Skeletal muscle tissue (tissue), 4 donors: ENCODE data around the gene ALDH1A3. TPM values are rescaled to one million over a fixed set of nuclear protein-coding genes. Genes with fewer than 3 reads are reported as not detected.
A peak's percentile ranks its signal among the peaks of the same experiment; 100 is the strongest.
"Not testable (repeated sequence)": the region's sequence is repeated elsewhere in the genome, so short reads cannot be mapped to it uniquely, and the experiment has no call there.

Source experiments
- H3K27ac ChIP-seq: one replicate; pipeline ENCODE4 v1.7.0; 2013; ENCODE audit warnings: mild to moderate bottlenecking, low read depth, low read length, inconsistent platforms
- H3K27me3 ChIP-seq, 3 donors: one replicate each; pipeline ENCODE4 v1.7.0; 2013; ENCODE audit warnings: low read length in 3 of 3; ENCODE audit not compliant: control insufficient read depth in 3 of 3, insufficient read depth in 3 of 3
- H3K36me3 ChIP-seq, 3 donors: one replicate each; pipeline ENCODE4 v1.7.0; 2013; ENCODE audit warnings: low read length in 3 of 3; ENCODE audit not compliant: control insufficient read depth in 3 of 3, insufficient read depth in 3 of 3
- H3K4me1 ChIP-seq, 3 donors: one replicate each; pipeline ENCODE4 v1.7.0; 2013; ENCODE audit warnings: low read length in 3 of 3, mild to moderate bottlenecking in 3 of 3; ENCODE audit not compliant: control insufficient read depth in 3 of 3, insufficient read depth in 3 of 3
- H3K4me3 ChIP-seq, 3 donors: one replicate each; pipeline ENCODE4 v1.7.0; 2013; ENCODE audit warnings: low read length in 3 of 3
- H3K9ac ChIP-seq, 3 donors: one replicate each; pipeline ENCODE4 v1.7.0; 2013; ENCODE audit warnings: low read length in 3 of 3, mild to moderate bottlenecking in 3 of 3, moderate library complexity in 2 of 3, low read depth in 1 of 3
- H3K9me3 ChIP-seq, 3 donors: one replicate each; pipeline ENCODE4 v1.7.0; 2013; ENCODE audit warnings: low read length in 3 of 3; ENCODE audit not compliant: control insufficient read depth in 3 of 3
- total RNA-seq: library from RNA; depleted of rRNA; stranded (reverse); fragments of >200 nt; gene quantifications from one replicate; pipeline ENCODE4 v1.2.3, GENCODE V29; 2014
- donor health status: Osteomylitis.

Gene ALDH1A3
- total RNA-seq, 1 donor from 2014 or later = 15.7 TPM

- H3K27me3 ChIP-seq = peaks cover 0 to 12% (median 0%) of the 10 kb centered on the region in 3 donors
- H3K4me3 ChIP-seq = no peak overlapping the region
- H3K9me3 ChIP-seq = no peaks in the 10 kb centered on the region
- H3K9ac ChIP-seq = no peak overlapping the region
- peaks cover 0 to 4% (median 0%) of the 10 kb centered on the region in 3 donors for H3K4me1 ChIP-seq
- H3K36me3 ChIP-seq = no peaks in the 10 kb centered on the region
- H3K27ac ChIP-seq = no peak overlapping the region
Measured at GRCh38 chr15:100844167-100844566, 35.5 kb upstream of the ALDH1A3 start.

- Histone ChIP-seq H3K27ac (no peak overlapping the region), H3K9ac (no peak overlapping the region), H3K4me3 (no peak overlapping the region), H3K9me3 (no peaks in the 10 kb centered on the region), H3K4me1 (peaks cover 3 to 10% (median 4%) of the 10 kb centered on the region in 3 donors), H3K36me3 (no peaks in the 10 kb centered on the region), H3K27me3 (peaks cover 0 to 17% (median 3%) of the 10 kb centered on the region in 3 donors)
Measured at GRCh38 chr15:100844778-100845177, 34.9 kb upstream of the ALDH1A3 start.

GRCh38 chr15:100847194-100847593 lies 32.4 kb upstream of the ALDH1A3 start:
- Histone ChIP-seq H3K9ac (no peak overlapping the region), H3K4me3 (no peak overlapping the region), H3K27me3 (peaks cover 0 to 22% (median 3%) of the 10 kb centered on the region in 3 donors), H3K36me3 (no peaks in the 10 kb centered on the region), H3K27ac (no peak overlapping the region), H3K4me1 (peaks cover 3 to 10% (median 4%) of the 10 kb centered on the region in 3 donors), H3K9me3 (no peaks in the 10 kb centered on the region)

GRCh38 chr15:100849021-100849854 lies 30.4 kb upstream of the ALDH1A3 start:
- Histone ChIP-seq H3K27ac (no peak overlapping the region), H3K4me1 (peaks cover 3 to 10% (median 4%) of the 10 kb centered on the region in 3 donors), H3K9me3 (no peaks in the 10 kb centered on the region), H3K36me3 (no peaks in the 10 kb centered on the region), H3K4me3 (peak overlapping the region; percentile 61 to 72 (median 65)), H3K9ac (peak overlapping the region; percentile 40 to 62 (median 51)), H3K27me3 (peaks cover 0 to 22% (median 3%) of the 10 kb centered on the region in 3 donors)

- H3K27me3 ChIP-seq = peaks cover 0 to 22% (median 3%) of the 10 kb centered on the region in 3 donors
- no peak overlapping the region for H3K27ac ChIP-seq
- H3K9me3 ChIP-seq = no peaks in the 10 kb centered on the region
- H3K4me3 ChIP-seq = peak overlapping the region; percentile 61 to 72 (median 65)
- peaks cover 3 to 10% (median 4%) of the 10 kb centered on the region in 3 donors for H3K4me1 ChIP-seq
- H3K9ac ChIP-seq = peak overlapping the region in 2 of 3 donors; percentile 40 to 62
- no peaks in the 10 kb centered on the region for H3K36me3 ChIP-seq
Measured at GRCh38 chr15:100849855-100850218, 29.8 kb upstream of the ALDH1A3 start.

- H3K36me3 ChIP-seq, H3K9me3 ChIP-seq, H3K9ac ChIP-seq, H3K4me3 ChIP-seq, H3K27ac ChIP-seq, H3K4me1 ChIP-seq: not testable (repeated sequence)
- H3K27me3 ChIP-seq = peaks cover 0 to 22% (median 3%) of the 10 kb centered on the region in 3 donors
Measured at GRCh38 chr15:100851428-100852015, 28.1 kb upstream of the ALDH1A3 start.

- Histone ChIP-seq H3K27ac (no peak overlapping the region), H3K4me3 (no peak overlapping the region), H3K4me1 (peaks cover 3 to 10% (median 4%) of the 10 kb centered on the region in 3 donors), H3K9ac (no peak overlapping the region), H3K36me3 (no peaks in the 10 kb centered on the region), H3K27me3 (peaks cover 0 to 16% (median 3%) of the 10 kb centered on the region in 3 donors), H3K9me3 (no peaks in the 10 kb centered on the region)
Measured at GRCh38 chr15:100852630-100853029, 27.0 kb upstream of the ALDH1A3 start.

GRCh38 chr15:100853676-100854440 lies 25.8 kb upstream of the ALDH1A3 start:
- Histone ChIP-seq H3K27me3 (peaks cover 0 to 13% (median 3%) of the 10 kb centered on the region in 3 donors), H3K9ac (no peak overlapping the region), H3K4me1 (peaks cover 3 to 8% (median 4%) of the 10 kb centered on the region in 3 donors), H3K36me3 (no peaks in the 10 kb centered on the region), H3K9me3 (no peaks in the 10 kb centered on the region), H3K4me3 (no peak overlapping the region), H3K27ac (no peak overlapping the region)

GRCh38 chr15:100856867-100857266 lies 22.8 kb upstream of the ALDH1A3 start:
- H3K4me3 ChIP-seq = no peak overlapping the region
- H3K27me3 ChIP-seq = peaks cover 5 to 14% (median 7%) of the 10 kb centered on the region in 3 donors
- H3K9me3 ChIP-seq = peaks cover 0 to 9% (median 2%) of the 10 kb centered on the region in 3 donors
- no peak overlapping the region for H3K27ac ChIP-seq
- no peak overlapping the region for H3K9ac ChIP-seq
- H3K36me3 ChIP-seq = no peaks in the 10 kb centered on the region
- H3K4me1 ChIP-seq = peaks cover 0 to 6% (median 3%) of the 10 kb centered on the region in 3 donors
